HepG2 (cell line): Measurements from ENCODE around the gene ARHGAP35. TPM values are rescaled to one million over a fixed set of nuclear protein-coding genes. Genes with fewer than 3 reads are reported as not detected.

ENCODE experiments used
- CREBL2 ChIP-seq: sonication (generic); formaldehyde crosslinking; IDR thresholded peaks from 2 replicates; pipeline ENCODE4 v1.8.1; 2023; ENCODE audit warnings: missing genetic modification reagents, mild to moderate bottlenecking, borderline replicate concordance
- ELF1 ChIP-seq: sonication (generic); formaldehyde crosslinking; IDR thresholded peaks from 2 replicates; pipeline ENCODE4 v1.4.0; 2020; ENCODE audit warnings: missing genetic modification reagents
- PAXIP1 ChIP-seq: sonication (generic); formaldehyde crosslinking; conservative IDR thresholded peaks from 2 replicates; pipeline ENCODE4 v1.4.0; 2020; ENCODE audit warnings: mild to moderate bottlenecking, missing genetic modification reagents, moderate library complexity
- REST ChIP-seq, 2 experiments: IDR thresholded peaks; 2 replicates each; pipeline ENCODE4 v1.6.1; 2011 to 2012; ENCODE audit warnings: low read length in 2 of 2, borderline replicate concordance in 1 of 2, low read depth in 1 of 2, mild to moderate bottlenecking in 1 of 2, moderate library complexity in 1 of 2
- TGIF2 ChIP-seq: IDR thresholded peaks from 2 replicates; pipeline ENCODE4 v1.6.1; 2016; ENCODE audit warnings: control low read depth, missing compliant biosample characterization
- TRIM24 ChIP-seq: sonication (generic); formaldehyde crosslinking; IDR thresholded peaks from 2 replicates; pipeline ENCODE4 v1.8.0; 2022; ENCODE audit warnings: mild to moderate bottlenecking, missing genetic modification reagents
- UBTF ChIP-seq: sonication (generic); formaldehyde crosslinking; IDR thresholded peaks from 2 replicates; pipeline ENCODE4 v1.4.0; 2020; ENCODE audit warnings: mild to moderate bottlenecking, missing genetic modification reagents
- ZC3H4 ChIP-seq: sonication (generic); formaldehyde crosslinking; IDR thresholded peaks from 2 replicates; pipeline ENCODE4 v1.4.0; 2020; ENCODE audit warnings: missing genetic modification reagents, borderline replicate concordance
- ZNF143 ChIP-seq: sonication (generic); formaldehyde crosslinking; IDR thresholded peaks from 2 replicates; pipeline ENCODE4 v1.4.0; 2020; ENCODE audit warnings: missing genetic modification reagents
- ZNF281 ChIP-seq: sonication (generic); formaldehyde crosslinking; IDR thresholded peaks from 2 replicates; pipeline ENCODE4 v1.4.0; 2020; ENCODE audit warnings: missing genetic modification reagents, borderline replicate concordance
- ZNF800 ChIP-seq: sonication (generic); formaldehyde crosslinking; IDR thresholded peaks from 2 replicates; pipeline ENCODE4 v1.4.0; 2020; ENCODE audit warnings: missing genetic modification reagents
- polyA plus RNA-seq, 8 experiments: library from polyadenylated mRNA; depleted of rRNA in 3 of 8; stranded (reverse) in 7 of 8; unstranded in 1 of 8; fragments of >200 nt; fragmentation: Illumina TruSeq in 4 of 8; extraction: Trizol in 4 of 8; gene quantifications; 2 replicates each; pipeline versions ENCODE4 v1.2.1 to v1.2.3, GENCODE V29; 2011 to 2016; ENCODE audit warnings: low read depth in 4 of 8, missing spikeins in 1 of 8, mixed read lengths in 1 of 8; ENCODE audit not compliant: insufficient read depth in 1 of 8
- total RNA-seq, 5 experiments: library from RNA; depleted of rRNA; stranded (reverse); fragments of >200 nt; fragmentation: Illumina TruSeq; extraction: Trizol; gene quantifications; 2 replicates each; pipeline ENCODE4 v1.2.3, GENCODE V29; 2016; ENCODE audit warnings: low read depth in 1 of 5

The ARHGAP35 gene
- total and polyA plus RNA-seq, 2 of the 13 experiments (the other 11 are each of a cell fraction or from before 2014, with no cell fraction given) = 30.1 to 30.2 TPM

GRCh38 chr19:46850228-46851203 is 10.3 kb upstream of the ARHGAP35 start, which contains the start of gene AP2S1 (continued):
- TF ChIP-seq ZNF281 (CRISPR knock-in tag) (peak; percentile 98), UBTF (CRISPR knock-in tag) (peak; percentile 73), ZNF143 (CRISPR knock-in tag) (peak; percentile 98), CREBL2 (no peak), ZNF800 (CRISPR knock-in tag) (0 out of 2 replicates have a peak, but pooled peaks have one; percentile 46), REST (IDR thresholded peaks at IDR 0.05; ENCODE audit: borderline replicate concordance in 1 of 2, low read depth in 1 of 2, low read length in 2 of 2) (no peak), PAXIP1 (CRISPR knock-in tag) (peak; percentile 55), TRIM24 (CRISPR knock-in tag) (no peak), ZC3H4 (CRISPR knock-in tag) (no peak), ELF1 (CRISPR knock-in tag) (peak; percentile 92), TGIF2 (CRISPR knock-in tag) (no peak)
